NCI-H1436 treated with DMSO at 0.1 percent for 48 hours (cell line): ENCODE data around the gene E2F1.
"Not testable (repeated sequence)": the region's sequence is repeated elsewhere in the genome, so short reads cannot be mapped to it uniquely, and the experiment has no call there.

Experiments
- DNase-seq: peaks from one replicate; lab custom pipeline; 2025; lab: John Stamatoyannopoulos, UW

Gene E2F1

GRCh38 chr20:33710681-33711445 is 24.7 kb upstream of the E2F1 start:
- DNase-seq, result no peak

GRCh38 chr20:33709905-33710541 is 23.8 kb upstream of the E2F1 start:
- DNase-seq, result no peak

- DNase-seq, result no peak
Observed at GRCh38 chr20:33709398-33709797, 23.2 kb upstream of the E2F1 start.

GRCh38 chr20:33707668-33708067 is 21.5 kb upstream of the E2F1 start:
- no peak for DNase-seq

GRCh38 chr20:33704197-33704924 is 18.2 kb upstream of the E2F1 start:
- DNase-seq, result no peak

GRCh38 chr20:33703498-33704137 is 17.4 kb upstream of the E2F1 start:
- DNase-seq, result no peak

- DNase-seq, result no peak
Observed at GRCh38 chr20:33702861-33703260, 16.7 kb upstream of the E2F1 start.

GRCh38 chr20:33701629-33702450 is 15.7 kb upstream of the E2F1 start:
- DNase-seq, result no peak

- not testable (repeated sequence) for DNase-seq
Observed at GRCh38 chr20:33700696-33701441, 14.7 kb upstream of the E2F1 start.

- not testable (repeated sequence) for DNase-seq
Observed at GRCh38 chr20:33698966-33699365, 12.8 kb upstream of the E2F1 start.

GRCh38 chr20:33697129-33697528 is 10.9 kb upstream of the E2F1 start:
- DNase-seq, result no peak

GRCh38 chr20:33696448-33696847 is 10.3 kb upstream of the E2F1 start:
- no peak for DNase-seq

- DNase-seq, result no peak
Observed at GRCh38 chr20:33694639-33695012, 8.4 kb upstream of the E2F1 start.

GRCh38 chr20:33693741-33694638 is 7.8 kb upstream of the E2F1 start:
- no peak for DNase-seq

GRCh38 chr20:33693289-33693688 is 7.1 kb upstream of the E2F1 start:
- no peak for DNase-seq

GRCh38 chr20:33689973-33690372 is 3.8 kb upstream of the E2F1 start:
- no peak for DNase-seq

GRCh38 chr20:33689493-33689892 is 3.3 kb upstream of the E2F1 start:
- no peak for DNase-seq

GRCh38 chr20:33688938-33689424 is 2.8 kb upstream of the E2F1 start:
- DNase-seq, result no peak

GRCh38 chr20:33687993-33688937 is 2.1 kb upstream of the E2F1 start:
- DNase-seq, result no peak
